HEK293 (cell line): ENCODE data around the gene PLA2G4E.

Experiments used
- CTCF ChIA-PET: fragments of 350-600 bp; formaldehyde crosslinking; extraction: SDS; loops from one replicate; lab custom pipeline; 2021; ENCODE audit warnings: antibody characterized with exemption; lab: Yijun Ruan, JAX
- POLR2A ChIA-PET: fragments of 300-600 bp; formaldehyde crosslinking; extraction: SDS; loops from one replicate; lab custom pipeline; 2020; ENCODE audit warnings: antibody characterized with exemption, inconsistent platforms; lab: Yijun Ruan, JAX
- H3K27ac ChIP-seq: fragments of 200-500 bp; sonication (Bioruptor generic); 2 replicates; pipeline ENCODE4 v1.5.1; 2014; ENCODE audit warnings: low read depth, low read length, control low read depth, inconsistent platforms; ENCODE audit errors: extremely low read depth
- H3K36me3 ChIP-seq, 2 experiments: fragments of 200-500 bp in 1 of 2; sonication (Bioruptor generic) in 1 of 2; 1 replicate in 1 of 2; 2 replicates in 1 of 2; pipeline ENCODE4 v1.5.1; 2014 to 2017; ENCODE audit warnings: inconsistent platforms in 2 of 2, low read length in 2 of 2; ENCODE audit not compliant: control insufficient read depth in 2 of 2, insufficient read depth in 1 of 2
- H3K4me1 ChIP-seq: fragments of 200-500 bp; sonication (Bioruptor generic); 2 replicates; pipeline ENCODE4 v1.5.1; 2014; ENCODE audit warnings: mild to moderate bottlenecking, low read length, inconsistent platforms; ENCODE audit not compliant: control insufficient read depth, insufficient read depth
- H3K4me3 ChIP-seq: 2 replicates; pipeline ENCODE4 v1.5.1; 2011; ENCODE audit warnings: low read depth, mild to moderate bottlenecking, control low read depth, low read length, moderate library complexity
- H3K9me3 ChIP-seq: fragments of 200-500 bp; sonication (Bioruptor generic); 2 replicates; pipeline ENCODE4 v1.5.1; 2014; ENCODE audit warnings: low read depth, low read length, inconsistent platforms; ENCODE audit not compliant: control insufficient read depth, insufficient read depth
- KLF10 ChIP-seq: fragments of 450-650 bp; IDR thresholded peaks from 2 replicates; pipeline ENCODE4 v1.5.1; 2018; ENCODE audit warnings: missing biosample characterization, mild to moderate bottlenecking, missing genetic modification characterization
- SETDB1 ChIP-seq: IDR thresholded peaks from one replicate; pipeline ENCODE4 v1.6.1; 2017; ENCODE audit warnings: mild to moderate bottlenecking, low read length, moderate library complexity, mixed read lengths; ENCODE audit not compliant: insufficient read length
- TRIM28 ChIP-seq: IDR thresholded peaks from 2 replicates; pipeline ENCODE4 v1.6.1; 2011; ENCODE audit warnings: low read length, control low read depth, borderline replicate concordance
- ZBTB1 ChIP-seq: fragments of 450-650 bp; formaldehyde crosslinking; IDR thresholded peaks from 2 replicates; pipeline ENCODE4 v1.5.1; 2016; ENCODE audit warnings: missing biosample characterization, missing genetic modification characterization
- ZBTB7A ChIP-seq: fragments of 450-650 bp; formaldehyde crosslinking; IDR thresholded peaks from 2 replicates; pipeline ENCODE4 v1.5.1; 2016; ENCODE audit warnings: low read depth, missing biosample characterization, missing genetic modification characterization
- ZFP3 ChIP-seq: fragments of 450-650 bp; formaldehyde crosslinking; IDR thresholded peaks from 2 replicates; pipeline ENCODE4 v1.5.1; 2016; ENCODE audit warnings: low read depth, missing biosample characterization, missing genetic modification characterization
- ZNF112 ChIP-seq: fragments of 450-650 bp; formaldehyde crosslinking; IDR thresholded peaks from 2 replicates; pipeline ENCODE4 v1.5.0; 2017; ENCODE audit warnings: missing biosample characterization, missing genetic modification characterization
- ZNF174 ChIP-seq: fragments of 450-650 bp; formaldehyde crosslinking; IDR thresholded peaks from 2 replicates; pipeline ENCODE4 v1.5.0; 2017; ENCODE audit warnings: missing biosample characterization, mild to moderate bottlenecking, missing genetic modification characterization
- ZNF175 ChIP-seq: fragments of 450-650 bp; formaldehyde crosslinking; IDR thresholded peaks from 2 replicates; pipeline ENCODE4 v1.5.1; 2016; ENCODE audit warnings: missing biosample characterization, missing genetic modification characterization
- ZNF19 ChIP-seq: fragments of 450-650 bp; formaldehyde crosslinking; IDR thresholded peaks from 2 replicates; pipeline ENCODE4; 2016; ENCODE audit warnings: missing biosample characterization, missing genetic modification characterization, low read depth
- ZNF211 ChIP-seq: fragments of 450-650 bp; formaldehyde crosslinking; IDR thresholded peaks from 2 replicates; pipeline ENCODE4 v1.5.1; 2016; ENCODE audit warnings: low read depth, missing biosample characterization, missing genetic modification characterization
- ZNF311 ChIP-seq: fragments of 450-650 bp; formaldehyde crosslinking; IDR thresholded peaks from 2 replicates; pipeline ENCODE4 v1.5.1; 2017; ENCODE audit warnings: missing biosample characterization, missing genetic modification characterization, borderline replicate concordance
- ZNF335 ChIP-seq: fragments of 450-650 bp; formaldehyde crosslinking; conservative IDR thresholded peaks from 2 replicates; pipeline ENCODE4 v1.5.1; 2016; ENCODE audit warnings: missing biosample characterization, missing genetic modification characterization
- ZNF776 ChIP-seq: fragments of 450-650 bp; formaldehyde crosslinking; IDR thresholded peaks from 2 replicates; pipeline ENCODE4 v1.5.0; 2017; ENCODE audit warnings: missing biosample characterization, missing genetic modification characterization, borderline replicate concordance
- ZNF792 ChIP-seq: fragments of 450-650 bp; formaldehyde crosslinking; IDR thresholded peaks from 2 replicates; pipeline ENCODE4 v1.5.1; 2016; ENCODE audit warnings: missing biosample characterization, missing genetic modification characterization
- ZNF843 ChIP-seq: fragments of 450-650 bp; formaldehyde crosslinking; IDR thresholded peaks from 2 replicates; pipeline ENCODE4 v1.5.1; 2016; ENCODE audit warnings: missing biosample characterization, missing genetic modification characterization
- TF ChIP-seq, protein P1 (sequence below): fragments of 450-650 bp; formaldehyde crosslinking; IDR thresholded peaks from 2 replicates; pipeline ENCODE4 v1.5.1; 2016; ENCODE audit warnings: missing biosample characterization, missing genetic modification characterization
- TF ChIP-seq, protein P2 (sequence below): fragments of 450-650 bp; formaldehyde crosslinking; IDR thresholded peaks from 2 replicates; pipeline ENCODE4 v1.5.1; 2016; ENCODE audit warnings: missing biosample characterization, missing genetic modification characterization
- TF ChIP-seq, protein P3 (sequence below): fragments of 450-650 bp; formaldehyde crosslinking; conservative IDR thresholded peaks from 2 replicates; pipeline ENCODE4 v1.5.1; 2016; ENCODE audit warnings: low read depth, missing biosample characterization, missing genetic modification characterization
- TF ChIP-seq, protein P4 (sequence below): fragments of 450-650 bp; formaldehyde crosslinking; IDR thresholded peaks from 2 replicates; pipeline ENCODE4 v1.5.1; 2016; ENCODE audit warnings: missing biosample characterization, missing genetic modification characterization

PLA2G4E gene

DNA sequence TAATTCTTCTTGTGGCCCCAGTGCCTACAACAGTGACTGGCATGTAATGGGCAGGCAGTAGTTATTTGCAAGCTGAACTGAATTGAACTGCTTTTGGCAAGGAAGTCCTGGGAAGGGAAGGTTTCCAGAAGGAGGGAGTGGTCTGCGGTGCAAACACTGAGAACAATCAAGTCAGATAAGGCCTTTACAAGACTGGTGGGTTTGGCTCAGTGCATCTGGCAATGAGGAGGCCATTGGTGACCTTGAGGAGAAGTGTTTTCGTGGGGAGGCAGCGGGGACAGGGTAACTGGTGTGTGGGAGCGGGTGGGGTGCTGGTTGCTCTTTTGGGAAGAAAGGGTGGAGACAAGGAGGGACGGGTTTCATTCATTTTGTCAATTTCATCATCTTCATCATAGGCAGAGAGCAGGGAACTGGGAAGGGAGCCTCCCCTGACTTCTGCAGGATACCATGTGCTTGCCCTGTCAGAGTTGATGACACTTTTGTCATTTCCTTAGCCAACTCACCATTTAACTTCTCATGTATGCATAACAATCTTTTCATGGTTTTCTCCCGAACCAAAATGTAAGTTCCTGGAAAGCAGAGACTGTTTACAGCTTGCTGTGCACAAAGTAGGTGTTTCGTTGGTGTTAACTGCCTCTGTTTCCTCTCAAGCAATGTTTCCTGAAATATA lies 40.1 kb downstream of the PLA2G4E start (continued):
- TF ChIP-seq, protein P1, sequence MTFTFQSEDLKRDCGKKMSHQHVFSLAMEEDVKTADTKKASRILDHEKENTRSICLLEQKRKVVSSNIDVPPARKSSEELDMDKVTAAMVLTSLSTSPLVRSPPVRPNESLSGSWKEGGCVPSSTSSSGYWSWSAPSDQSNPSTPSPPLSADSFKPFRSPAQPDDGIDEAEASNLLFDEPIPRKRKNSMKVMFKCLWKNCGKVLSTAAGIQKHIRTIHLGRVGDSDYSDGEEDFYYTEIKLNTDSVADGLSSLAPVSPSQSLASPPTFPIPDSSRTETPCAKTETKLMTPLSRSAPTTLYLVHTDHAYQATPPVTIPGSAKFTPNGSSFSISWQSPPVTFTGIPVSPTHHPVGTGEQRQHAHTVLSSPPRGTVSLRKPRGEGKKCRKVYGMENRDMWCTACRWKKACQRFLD (tag by site-specific recombination), result no peak
- TF ChIP-seq ZBTB1 (tag by site-specific recombination), result no peak

DNA sequence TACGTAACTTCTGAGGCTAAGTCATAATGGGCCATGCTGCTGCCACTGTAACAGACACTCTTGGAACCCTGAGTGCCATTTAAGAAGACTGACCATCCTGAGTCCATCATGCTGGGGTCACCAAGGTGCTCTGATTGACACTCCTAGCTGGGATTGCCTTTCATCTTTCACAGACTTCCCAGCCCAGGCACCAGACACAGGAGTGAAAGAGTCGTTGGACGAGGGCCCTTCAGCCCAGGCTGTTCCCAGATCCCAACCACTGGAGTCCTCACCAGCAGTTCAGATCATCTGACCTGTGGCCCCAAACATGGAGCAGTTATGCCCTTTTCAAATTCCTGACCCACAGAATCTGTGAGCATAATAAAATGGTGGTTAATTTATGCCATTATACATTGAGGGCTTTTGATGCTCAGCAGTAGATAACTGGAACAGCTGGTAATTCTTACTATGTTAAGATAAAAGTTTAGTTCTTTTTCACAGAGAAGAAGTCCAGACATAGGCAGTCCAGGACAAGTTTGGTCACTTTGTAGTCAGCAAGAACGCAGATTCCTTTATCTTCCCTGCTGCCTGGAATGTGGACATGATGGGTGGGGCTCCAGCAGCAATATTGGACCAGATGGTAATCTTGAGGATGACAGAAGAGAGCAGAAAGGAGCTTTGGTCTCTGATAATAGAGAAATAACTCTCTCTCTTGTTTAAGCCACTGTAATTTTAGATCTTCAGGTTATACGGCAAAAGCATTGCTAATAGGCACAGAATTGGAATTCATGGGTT lies 41.2 kb downstream of the PLA2G4E start:
- CTCF ChIA-PET, result interaction anchor here (0.6 kb wide), 2 partner anchors 29 to 652 kb away, joined by 3 read pairs; no protein-coding TSS in a partner anchor

More for the DNA sequence above, 41.2 kb downstream of the PLA2G4E start:
- no peak overlapping the region for H3K4me3 ChIP-seq
- no peaks in the 10 kb centered on the region for H3K9me3 ChIP-seq
- TF ChIP-seq ZNF843 (tag by site-specific recombination), result no peak
- TF ChIP-seq ZNF211 (tag by site-specific recombination), result no peak
- TF ChIP-seq, protein P2, sequence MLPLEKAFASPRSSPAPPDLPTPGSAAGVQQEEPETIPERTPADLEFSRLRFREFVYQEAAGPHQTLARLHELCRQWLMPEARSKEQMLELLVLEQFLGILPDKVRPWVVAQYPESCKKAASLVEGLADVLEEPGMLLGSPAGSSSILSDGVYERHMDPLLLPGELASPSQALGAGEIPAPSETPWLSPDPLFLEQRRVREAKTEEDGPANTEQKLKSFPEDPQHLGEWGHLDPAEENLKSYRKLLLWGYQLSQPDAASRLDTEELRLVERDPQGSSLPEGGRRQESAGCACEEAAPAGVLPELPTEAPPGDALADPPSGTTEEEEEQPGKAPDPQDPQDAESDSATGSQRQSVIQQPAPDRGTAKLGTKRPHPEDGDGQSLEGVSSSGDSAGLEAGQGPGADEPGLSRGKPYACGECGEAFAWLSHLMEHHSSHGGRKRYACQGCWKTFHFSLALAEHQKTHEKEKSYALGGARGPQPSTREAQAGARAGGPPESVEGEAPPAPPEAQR (tag by site-specific recombination), result no peak
- TF ChIP-seq ZNF311 (tag by site-specific recombination), result no peak
- TF ChIP-seq ZFP3 (tag by site-specific recombination), result no peak
- no peak for TF ChIP-seq TRIM28
- no peak for TF ChIP-seq KLF10 (tag by site-specific recombination)
- TF ChIP-seq ZNF776, result no peak
- TF ChIP-seq, protein P3, sequence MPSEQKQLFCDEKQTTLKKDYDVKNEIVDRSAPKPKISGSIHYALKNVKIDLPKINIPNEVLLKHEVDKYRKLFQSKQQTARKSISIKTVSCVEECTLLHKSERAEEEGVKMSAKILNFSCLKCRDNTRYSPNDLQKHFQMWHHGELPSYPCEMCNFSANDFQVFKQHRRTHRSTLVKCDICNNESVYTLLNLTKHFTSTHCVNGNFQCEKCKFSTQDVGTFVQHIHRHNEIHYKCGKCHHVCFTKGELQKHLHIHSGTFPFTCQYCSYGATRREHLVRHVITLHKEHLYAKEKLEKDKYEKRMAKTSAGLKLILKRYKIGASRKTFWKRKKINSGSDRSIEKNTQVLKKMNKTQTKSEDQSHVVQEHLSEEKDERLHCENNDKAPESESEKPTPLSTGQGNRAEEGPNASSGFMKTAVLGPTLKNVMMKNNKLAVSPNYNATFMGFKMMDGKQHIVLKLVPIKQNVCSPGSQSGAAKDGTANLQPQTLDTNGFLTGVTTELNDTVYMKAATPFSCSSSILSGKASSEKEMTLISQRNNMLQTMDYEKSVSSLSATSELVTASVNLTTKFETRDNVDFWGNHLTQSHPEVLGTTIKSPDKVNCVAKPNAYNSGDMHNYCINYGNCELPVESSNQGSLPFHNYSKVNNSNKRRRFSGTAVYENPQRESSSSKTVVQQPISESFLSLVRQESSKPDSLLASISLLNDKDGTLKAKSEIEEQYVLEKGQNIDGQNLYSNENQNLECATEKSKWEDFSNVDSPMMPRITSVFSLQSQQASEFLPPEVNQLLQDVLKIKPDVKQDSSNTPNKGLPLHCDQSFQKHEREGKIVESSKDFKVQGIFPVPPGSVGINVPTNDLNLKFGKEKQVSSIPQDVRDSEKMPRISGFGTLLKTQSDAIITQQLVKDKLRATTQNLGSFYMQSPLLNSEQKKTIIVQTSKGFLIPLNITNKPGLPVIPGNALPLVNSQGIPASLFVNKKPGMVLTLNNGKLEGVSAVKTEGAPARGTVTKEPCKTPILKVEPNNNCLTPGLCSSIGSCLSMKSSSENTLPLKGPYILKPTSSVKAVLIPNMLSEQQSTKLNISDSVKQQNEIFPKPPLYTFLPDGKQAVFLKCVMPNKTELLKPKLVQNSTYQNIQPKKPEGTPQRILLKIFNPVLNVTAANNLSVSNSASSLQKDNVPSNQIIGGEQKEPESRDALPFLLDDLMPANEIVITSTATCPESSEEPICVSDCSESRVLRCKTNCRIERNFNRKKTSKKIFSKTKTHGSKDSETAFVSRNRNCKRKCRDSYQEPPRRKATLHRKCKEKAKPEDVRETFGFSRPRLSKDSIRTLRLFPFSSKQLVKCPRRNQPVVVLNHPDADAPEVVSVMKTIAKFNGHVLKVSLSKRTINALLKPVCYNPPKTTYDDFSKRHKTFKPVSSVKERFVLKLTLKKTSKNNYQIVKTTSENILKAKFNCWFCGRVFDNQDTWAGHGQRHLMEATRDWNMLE, result no peak
- no peak for TF ChIP-seq ZNF175 (tag by site-specific recombination)
- TF ChIP-seq ZNF112, result no peak
- TF ChIP-seq SETDB1, result no peak
- TF ChIP-seq ZNF174, result no peak
- no peak for TF ChIP-seq ZBTB7A (tag by site-specific recombination)
- TF ChIP-seq ZNF19 (tag by site-specific recombination), result no peak
- TF ChIP-seq, protein P4, sequence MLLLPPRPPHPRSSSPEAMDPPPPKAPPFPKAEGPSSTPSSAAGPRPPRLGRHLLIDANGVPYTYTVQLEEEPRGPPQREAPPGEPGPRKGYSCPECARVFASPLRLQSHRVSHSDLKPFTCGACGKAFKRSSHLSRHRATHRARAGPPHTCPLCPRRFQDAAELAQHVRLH (tag by site-specific recombination), result no peak
- TF ChIP-seq ZNF335 (tag by site-specific recombination), result no peak
- no peak for TF ChIP-seq ZNF792 (tag by site-specific recombination)
- no peaks in the 10 kb centered on the region for H3K4me1 ChIP-seq
- H3K27ac ChIP-seq, result no peak overlapping the region
- H3K36me3 ChIP-seq, result no peaks in the 10 kb centered on the region
- POLR2A ChIA-PET, result no interaction called here
